OCI-LY1 (cell line): ENCODE measurements around the gene RNF125.

Source experiments
- H2AFZ ChIP-seq: fragments of 200-600 bp; sonication (generic), shearing (Covaris generic); 2 replicates; pipeline ENCODE4 v1.6.0; 2014; ENCODE audit warnings: antibody characterized with exemption, mild to moderate bottlenecking, low read length
- H3F3A ChIP-seq: fragments of 200-600 bp; sonication (generic), shearing (Covaris generic); 2 replicates; pipeline ENCODE4 v1.6.0; 2014; ENCODE audit warnings: mild to moderate bottlenecking, antibody characterized with exemption, low read length, moderate library complexity; ENCODE audit not compliant: insufficient read depth
- H3K27ac ChIP-seq: fragments of 200-600 bp; sonication (generic); 2 replicates; pipeline ENCODE4 v1.5.1; 2014; ENCODE audit warnings: low read length, mixed run types, mild to moderate bottlenecking, low read depth; ENCODE audit not compliant: poor library complexity, severe bottlenecking
- H3K27me3 ChIP-seq: fragments of 200-600 bp; sonication (generic); 2 replicates; pipeline ENCODE4 v1.6.0; 2014; ENCODE audit warnings: antibody characterized with exemption, mild to moderate bottlenecking, low read length, moderate library complexity; ENCODE audit not compliant: insufficient read depth
- H3K36me3 ChIP-seq: fragments of 200-600 bp; sonication (generic); 2 replicates; pipeline ENCODE4 v1.6.1; 2014; ENCODE audit warnings: mild to moderate bottlenecking, antibody characterized with exemption, low read length, moderate library complexity, mixed read lengths; ENCODE audit not compliant: insufficient read depth
- H3K4me1 ChIP-seq: fragments of 200-600 bp; sonication (generic); 2 replicates; pipeline ENCODE4 v1.5.1; 2014; ENCODE audit warnings: mild to moderate bottlenecking, low read length, moderate library complexity; ENCODE audit not compliant: insufficient read depth, severe bottlenecking
- H3K4me2 ChIP-seq: fragments of 200-600 bp; sonication (generic), shearing (Covaris generic); 2 replicates; pipeline ENCODE4 v1.6.1; 2014; ENCODE audit warnings: low read length
- H3K4me3 ChIP-seq: fragments of 200-600 bp; sonication (generic); 2 replicates; pipeline ENCODE4 v1.5.1; 2014; ENCODE audit warnings: low read length, low read depth, mild to moderate bottlenecking, mixed read lengths; ENCODE audit not compliant: poor library complexity, severe bottlenecking
- H3K79me2 ChIP-seq: fragments of 200-600 bp; shearing (Covaris generic); 2 replicates; pipeline ENCODE4 v1.6.1; 2016; ENCODE audit warnings: mixed run types, low read length, mixed read lengths; ENCODE audit not compliant: insufficient read depth
- H3K9ac ChIP-seq: fragments of 200-600 bp; sonication (generic), shearing (Covaris generic); 2 replicates; pipeline ENCODE4 v1.6.1; 2014; ENCODE audit warnings: mild to moderate bottlenecking, low read length, mixed read lengths
- H3K9me2 ChIP-seq: fragments of 200-600 bp; sonication (generic), shearing (Covaris generic); 2 replicates; pipeline ENCODE4 v1.6.1; 2014; ENCODE audit warnings: low read depth, mild to moderate bottlenecking, low read length, mixed read lengths
- H3K9me3 ChIP-seq: fragments of 200-600 bp; shearing (Covaris generic); 2 replicates; pipeline ENCODE4 v1.6.1; 2014; ENCODE audit warnings: low read length, mixed read lengths
- H4K20me1 ChIP-seq: fragments of 200-600 bp; sonication (generic), shearing (Covaris generic); 2 replicates; pipeline ENCODE4 v1.6.0; 2016; ENCODE audit warnings: mild to moderate bottlenecking, low read length; ENCODE audit not compliant: insufficient read depth
- EZH2 ChIP-seq: fragments of 200-600 bp; sonication (generic), shearing (Covaris generic); IDR thresholded peaks from 2 replicates; pipeline ENCODE4 v1.8.0; 2017; ENCODE audit warnings: borderline replicate concordance, mixed run types, mild to moderate bottlenecking, antibody characterized with exemption, low read length, moderate library complexity, mixed read lengths
- TF ChIP-seq, protein P1 (sequence below): fragments of 200-600 bp; sonication (generic), shearing (Covaris generic); IDR thresholded peaks from 2 replicates; pipeline ENCODE4 v1.5.1; 2017; ENCODE audit warnings: mild to moderate bottlenecking, antibody characterized with exemption, low read length, moderate library complexity, mixed read lengths

RNF125 gene

DNA sequence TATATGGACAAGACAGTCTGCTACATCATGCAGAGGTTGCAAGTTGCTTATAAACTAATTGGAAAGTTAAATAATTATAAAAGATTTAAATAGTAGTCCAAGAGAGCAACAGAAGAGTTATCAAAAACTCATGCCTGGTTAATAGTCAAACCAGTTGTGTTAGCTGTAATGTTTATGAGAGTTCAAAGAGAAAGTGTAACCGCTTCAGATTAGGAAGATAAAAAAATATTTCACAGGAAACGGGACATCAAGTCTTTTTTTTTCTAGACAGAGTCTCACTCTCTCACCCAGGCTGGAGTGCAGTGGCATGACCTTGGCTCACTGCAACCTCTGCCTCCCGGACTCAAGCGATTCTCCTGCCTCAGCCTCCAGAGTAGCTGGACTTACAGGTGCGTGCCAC, 34.6 kb upstream of the RNF125 start:
- no peak overlapping the region for H3K4me3 ChIP-seq
- no peak overlapping the region for H3K27ac ChIP-seq
- no peak overlapping the region for H3K4me2 ChIP-seq
- H3K9ac ChIP-seq: no peak overlapping the region
- no peaks in the 10 kb centered on the region for H3K79me2 ChIP-seq
- H2AFZ ChIP-seq: no peak overlapping the region
- no peaks in the 10 kb centered on the region for H4K20me1 ChIP-seq
- no peaks in the 10 kb centered on the region for H3K27me3 ChIP-seq
- H3K9me3 ChIP-seq: no peaks in the 10 kb centered on the region
- no peaks in the 10 kb centered on the region for H3F3A ChIP-seq
- no peaks in the 10 kb centered on the region for H3K9me2 ChIP-seq
- H3K4me1 ChIP-seq: no peaks in the 10 kb centered on the region
- no peaks in the 10 kb centered on the region for H3K36me3 ChIP-seq
- no peak for TF ChIP-seq EZH2
- TF ChIP-seq, protein P1, sequence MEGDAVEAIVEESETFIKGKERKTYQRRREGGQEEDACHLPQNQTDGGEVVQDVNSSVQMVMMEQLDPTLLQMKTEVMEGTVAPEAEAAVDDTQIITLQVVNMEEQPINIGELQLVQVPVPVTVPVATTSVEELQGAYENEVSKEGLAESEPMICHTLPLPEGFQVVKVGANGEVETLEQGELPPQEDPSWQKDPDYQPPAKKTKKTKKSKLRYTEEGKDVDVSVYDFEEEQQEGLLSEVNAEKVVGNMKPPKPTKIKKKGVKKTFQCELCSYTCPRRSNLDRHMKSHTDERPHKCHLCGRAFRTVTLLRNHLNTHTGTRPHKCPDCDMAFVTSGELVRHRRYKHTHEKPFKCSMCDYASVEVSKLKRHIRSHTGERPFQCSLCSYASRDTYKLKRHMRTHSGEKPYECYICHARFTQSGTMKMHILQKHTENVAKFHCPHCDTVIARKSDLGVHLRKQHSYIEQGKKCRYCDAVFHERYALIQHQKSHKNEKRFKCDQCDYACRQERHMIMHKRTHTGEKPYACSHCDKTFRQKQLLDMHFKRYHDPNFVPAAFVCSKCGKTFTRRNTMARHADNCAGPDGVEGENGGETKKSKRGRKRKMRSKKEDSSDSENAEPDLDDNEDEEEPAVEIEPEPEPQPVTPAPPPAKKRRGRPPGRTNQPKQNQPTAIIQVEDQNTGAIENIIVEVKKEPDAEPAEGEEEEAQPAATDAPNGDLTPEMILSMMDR: no peak

DNA sequence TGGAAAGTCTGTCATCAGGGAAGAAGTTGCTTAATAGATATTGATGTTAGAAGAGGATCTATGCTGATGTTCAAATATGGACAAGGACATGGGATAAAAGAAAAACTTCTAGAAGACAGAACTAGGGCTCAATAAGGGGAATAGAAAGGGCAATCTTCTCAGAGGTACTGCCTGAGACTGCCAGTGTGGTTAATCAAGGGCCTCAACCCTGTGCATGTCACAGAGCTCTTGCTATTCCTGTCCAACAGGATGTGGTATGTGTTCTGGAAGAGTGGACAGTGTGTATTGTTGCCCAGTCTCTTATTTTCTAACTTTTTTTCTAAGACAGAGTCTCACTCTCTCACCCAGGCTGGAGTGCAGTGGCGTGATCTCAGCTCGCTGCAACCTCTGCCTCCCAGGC, 27.8 kb upstream of the RNF125 start:
- H3K4me2 ChIP-seq: no peak overlapping the region
- no peak overlapping the region for H2AFZ ChIP-seq
- no peak overlapping the region for H3K27ac ChIP-seq
- no peak overlapping the region for H3K9ac ChIP-seq
- no peaks in the 10 kb centered on the region for H3K79me2 ChIP-seq
- H3K4me3 ChIP-seq: no peak overlapping the region
- TF ChIP-seq, protein P1: no peak
- TF ChIP-seq EZH2: no peak
- no peaks in the 10 kb centered on the region for H3K36me3 ChIP-seq
- H3F3A ChIP-seq: no peaks in the 10 kb centered on the region
- H4K20me1 ChIP-seq: no peaks in the 10 kb centered on the region
- H3K9me2 ChIP-seq: no peaks in the 10 kb centered on the region
- no peaks in the 10 kb centered on the region for H3K9me3 ChIP-seq
- H3K4me1 ChIP-seq: no peaks in the 10 kb centered on the region
- no peaks in the 10 kb centered on the region for H3K27me3 ChIP-seq

DNA sequence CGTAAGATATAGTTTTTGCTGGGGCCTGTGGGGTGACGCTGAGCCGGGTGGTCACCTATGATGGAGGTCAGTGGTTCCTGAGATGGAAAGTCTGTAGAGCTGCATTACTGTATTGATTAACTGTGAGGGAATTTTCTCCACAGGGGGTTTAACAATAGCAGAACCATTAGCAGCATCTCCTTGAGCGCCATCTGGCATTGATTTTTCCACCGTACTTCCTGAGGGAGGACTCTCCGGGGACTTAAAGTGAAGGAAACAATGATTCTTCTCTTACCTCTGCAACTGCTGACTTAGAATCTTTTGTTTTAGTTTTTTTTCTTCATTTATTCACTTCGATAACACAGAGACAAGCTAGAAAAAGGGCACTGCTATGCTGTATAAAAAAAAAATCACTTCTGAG, 22.6 kb upstream of the RNF125 start:
- no peaks in the 10 kb centered on the region for H3F3A ChIP-seq
- H3K4me2 ChIP-seq: no peak overlapping the region
- H3K27ac ChIP-seq: no peak overlapping the region
- H4K20me1 ChIP-seq: no peaks in the 10 kb centered on the region
- no peaks in the 10 kb centered on the region for H3K9me2 ChIP-seq
- no peaks in the 10 kb centered on the region for H3K36me3 ChIP-seq
- no peaks in the 10 kb centered on the region for H3K79me2 ChIP-seq
- H3K9me3 ChIP-seq: no peaks in the 10 kb centered on the region
- H3K9ac ChIP-seq: no peak overlapping the region
- H3K4me1 ChIP-seq: no peaks in the 10 kb centered on the region
- H2AFZ ChIP-seq: no peak overlapping the region
- no peak overlapping the region for H3K4me3 ChIP-seq
- TF ChIP-seq, protein P1: no peak
- no peak for TF ChIP-seq EZH2
- 0 out of 2 replicates have a peak, but pooled peaks cover 4% of the 10 kb centered on the region for H3K27me3 ChIP-seq
